H1 (cell line): ENCODE results near the gene CPZ. TPM values are rescaled to one million over a fixed set of nuclear protein-coding genes. Genes with fewer than 3 reads are reported as not detected.

Experiments
- CTCF ChIA-PET: fragments of 300-600 bp; sonication (Branson Sonifier 250); formaldehyde crosslinking; loops from one replicate; lab custom pipeline; 2021; ENCODE audit not compliant: partially characterized antibody; lab: Charles Lee
- POLR2A ChIA-PET: fragments of 300-600 bp; sonication (Branson Sonifier 250); formaldehyde crosslinking; loops from one replicate; lab custom pipeline; 2021; ENCODE audit warnings: inconsistent platforms; ENCODE audit not compliant: partially characterized antibody; lab: Charles Lee
- DNase-seq, 2 experiments: peaks; one replicate each; pipeline versions ENCODE4 v3.0.0 to v3.0.0-alpha.2; 2010 to 2022; ENCODE audit warnings: low spot score in 2 of 2, low read depth in 1 of 2, mixed read lengths in 1 of 2
- FAIRE-seq: peaks from 2 replicates; lab custom pipeline; 2011; peaks lifted over from hg19 to GRCh38; lab: Jason Lieb, UNC
- H2AFZ ChIP-seq: 2 replicates; pipeline ENCODE4 v1.8.1; 2012; ENCODE audit warnings: low read length, inconsistent platforms
- H2AK5ac ChIP-seq: 2 replicates; pipeline ENCODE4 v1.6.1; 2013; ENCODE audit warnings: low read depth, low read length
- H2BK120ac ChIP-seq: replicated peaks from 2 replicates; pipeline ENCODE3; 2013; ENCODE audit warnings: low read depth, low read length, inconsistent platforms
- H2BK12ac ChIP-seq: 2 replicates; pipeline ENCODE4 v1.6.1; 2013; ENCODE audit warnings: low read depth, low read length
- H2BK15ac ChIP-seq: 2 replicates; pipeline ENCODE4 v1.6.1; 2013; ENCODE audit warnings: low read length
- H2BK20ac ChIP-seq: 2 replicates; pipeline ENCODE4 v1.6.1; 2013; ENCODE audit warnings: low read length
- H2BK5ac ChIP-seq: 2 replicates; pipeline ENCODE4 v1.6.1; 2013; ENCODE audit warnings: low read depth, low read length
- H3K14ac ChIP-seq: 2 replicates; pipeline ENCODE4 v1.6.1; 2013; ENCODE audit warnings: inconsistent platforms; ENCODE audit not compliant: insufficient read length
- H3K18ac ChIP-seq: 2 replicates; pipeline ENCODE4 v1.6.1; 2013; ENCODE audit warnings: low read length; ENCODE audit errors: extremely low read depth
- H3K23ac ChIP-seq: 2 replicates; pipeline ENCODE4 v1.6.1; 2013; ENCODE audit warnings: inconsistent platforms; ENCODE audit not compliant: insufficient read length
- H3K23me2 ChIP-seq: 2 replicates; pipeline ENCODE4 v1.6.1; 2013; ENCODE audit warnings: low read depth, low read length
- H3K27ac ChIP-seq: 2 replicates; pipeline ENCODE4 v1.6.1; 2011; ENCODE audit warnings: low read depth, low read length, inconsistent platforms
- H3K27me3 ChIP-seq, 4 experiments: replicated peaks in 1 of 4; 1 replicate in 1 of 4; 2 replicates in 3 of 4; pipeline versions ENCODE4 v1.6.1 to v1.8.1; 2011 to 2013; ENCODE audit warnings: low read length in 3 of 4, mild to moderate bottlenecking in 3 of 4, inconsistent platforms in 2 of 4, mixed read lengths in 2 of 4, moderate library complexity in 1 of 4; ENCODE audit not compliant: control insufficient read depth in 3 of 4, insufficient read depth in 3 of 4; ENCODE audit errors: extremely low read depth in 1 of 4
- H3K36me3 ChIP-seq, 4 experiments: 2 replicates each; pipeline versions ENCODE4 v1.6.1 to v1.8.1; 2011 to 2013; ENCODE audit warnings: mild to moderate bottlenecking in 4 of 4, low read length in 3 of 4, moderate library complexity in 2 of 4, control low read depth in 1 of 4, inconsistent platforms in 1 of 4; ENCODE audit not compliant: insufficient read depth in 4 of 4, control insufficient read depth in 2 of 4
- H3K4ac ChIP-seq: replicated peaks from 2 replicates; pipeline ENCODE3; 2013; ENCODE audit warnings: low read length, low read depth, mixed read lengths, inconsistent platforms; ENCODE audit not compliant: insufficient read length
- H3K4me1 ChIP-seq, 4 experiments: replicated peaks in 1 of 4; 1 replicate in 1 of 4; 2 replicates in 3 of 4; pipeline versions ENCODE4 v1.6.1 to v1.8.1; 2011 to 2013; ENCODE audit warnings: low read length in 3 of 4, inconsistent platforms in 2 of 4, mixed read lengths in 1 of 4; ENCODE audit not compliant: insufficient read depth in 4 of 4, control insufficient read depth in 3 of 4
- H3K4me2 ChIP-seq, 2 experiments: 2 replicates each; pipeline versions ENCODE4 v1.6.1 to v1.8.1; 2011 to 2013; ENCODE audit warnings: low read depth in 2 of 2, low read length in 2 of 2, control low read depth in 1 of 2, inconsistent platforms in 1 of 2, mild to moderate bottlenecking in 1 of 2; ENCODE audit not compliant: insufficient read depth in 1 of 2
- H3K4me3 ChIP-seq, 4 experiments: fragments of 200-600, 300-600 bp in 1 of 4; sonication (generic), shearing (Covaris generic), sonication (Bioruptor Twin) in 1 of 4; 2 replicates each; pipeline versions ENCODE4 v1.5.1 to v1.8.1; 2011 to 2016; ENCODE audit warnings: low read length in 4 of 4, low read depth in 3 of 4, control low read depth in 2 of 4, inconsistent platforms in 2 of 4, mild to moderate bottlenecking in 2 of 4, mixed read lengths in 1 of 4, moderate library complexity in 1 of 4; ENCODE audit not compliant: insufficient read depth in 2 of 4; ENCODE audit errors: extremely low read depth in 1 of 4
- H3K56ac ChIP-seq: replicated peaks from 2 replicates; pipeline ENCODE3; 2013; ENCODE audit warnings: low read depth, mild to moderate bottlenecking, mixed read lengths, low read length, inconsistent platforms; ENCODE audit not compliant: insufficient read length
- H3K79me1 ChIP-seq: 2 replicates; pipeline ENCODE4 v1.6.1; 2013; ENCODE audit warnings: low read depth, low read length, control low read depth
- H3K79me2 ChIP-seq, 2 experiments: 2 replicates each; pipeline versions ENCODE4 v1.6.1 to v1.8.1; 2012 to 2013; ENCODE audit warnings: low read length in 2 of 2, mild to moderate bottlenecking in 2 of 2, inconsistent platforms in 1 of 2; ENCODE audit not compliant: insufficient read depth in 2 of 2, control insufficient read depth in 1 of 2
- H3K9ac ChIP-seq, 4 experiments: replicated peaks in 1 of 4; 1 replicate in 1 of 4; 2 replicates in 3 of 4; pipeline versions ENCODE4 v1.6.1 to v1.8.1; 2011 to 2013; ENCODE audit warnings: low read depth in 3 of 4, low read length in 3 of 4, control low read depth in 2 of 4, mild to moderate bottlenecking in 2 of 4, moderate library complexity in 2 of 4, inconsistent platforms in 1 of 4; ENCODE audit errors: extremely low read depth in 1 of 4
- H3K9me3 ChIP-seq, 2 experiments: 2 replicates each; pipeline versions ENCODE4 v1.6.1 to v1.8.1; 2012 to 2013; ENCODE audit warnings: mild to moderate bottlenecking in 2 of 2, moderate library complexity in 2 of 2, control low read depth in 1 of 2, inconsistent platforms in 1 of 2, low read depth in 1 of 2, low read length in 1 of 2, mixed read lengths in 1 of 2; ENCODE audit not compliant: insufficient read depth in 2 of 2
- H4K20me1 ChIP-seq, 2 experiments: replicated peaks in 1 of 2; 2 replicates each; pipeline versions ENCODE3 to v1.8.1; 2011 to 2013; ENCODE audit warnings: inconsistent platforms in 2 of 2, low read length in 2 of 2, mild to moderate bottlenecking in 1 of 2; ENCODE audit not compliant: insufficient read depth in 2 of 2, control insufficient read depth in 1 of 2
- H4K5ac ChIP-seq: 2 replicates; pipeline ENCODE4 v1.6.1; 2013; ENCODE audit warnings: low read length, low read depth, mixed read lengths, inconsistent platforms; ENCODE audit not compliant: insufficient read length
- H4K8ac ChIP-seq: 2 replicates; pipeline ENCODE4 v1.8.0; 2013; ENCODE audit warnings: mild to moderate bottlenecking, moderate library complexity, low read length, inconsistent platforms; ENCODE audit not compliant: insufficient read depth; ENCODE audit errors: extremely low read depth
- H4K91ac ChIP-seq: replicated peaks from 2 replicates; pipeline ENCODE3; 2013; ENCODE audit warnings: low read length, mixed read lengths, inconsistent platforms; ENCODE audit not compliant: insufficient read length
- CBX5 ChIP-seq: fragments of 300-800, 300-1000 bp; sonication (generic); IDR thresholded peaks from 2 replicates; pipeline ENCODE4 v1.7.1; 2016; ENCODE audit warnings: antibody characterized with exemption, low read length, low read depth
- CBX8 ChIP-seq: fragments of 300-800, 300-1000 bp; sonication (generic); IDR thresholded peaks from 2 replicates; pipeline ENCODE4 v1.7.1; 2016; ENCODE audit warnings: low read depth, low read length, borderline replicate concordance
- EGR1 ChIP-seq: IDR thresholded peaks from 2 replicates; pipeline ENCODE4 v1.6.1; 2011; ENCODE audit warnings: low read depth, low read length, borderline replicate concordance
- FOSL1 ChIP-seq: IDR thresholded peaks from 2 replicates; pipeline ENCODE4 v1.6.1; 2011; ENCODE audit warnings: mild to moderate bottlenecking, low read depth, low read length, moderate library complexity; ENCODE audit not compliant: insufficient read depth
- KDM4A ChIP-seq: IDR thresholded peaks from one replicate; pipeline ENCODE4 v1.7.1; 2012; ENCODE audit warnings: low read depth, mild to moderate bottlenecking, moderate library complexity, low read length, inconsistent platforms; ENCODE audit not compliant: severe bottlenecking
- KDM5A ChIP-seq: fragments of 200-600 bp; IDR thresholded peaks from 2 replicates; pipeline ENCODE4 v1.7.1; 2012; ENCODE audit warnings: mild to moderate bottlenecking, low read length, inconsistent platforms, mixed read lengths
- MAX ChIP-seq: IDR thresholded peaks from 2 replicates; pipeline ENCODE4 v1.6.1; 2012; ENCODE audit warnings: inconsistent platforms
- POLR2AphosphoS5 ChIP-seq: IDR thresholded peaks from 2 replicates; pipeline ENCODE4 v1.6.1; 2011; ENCODE audit warnings: low read depth, low read length
- POU5F1 ChIP-seq: IDR thresholded peaks from 2 replicates; pipeline ENCODE4 v1.6.1; 2011; ENCODE audit warnings: low read depth, mild to moderate bottlenecking, low read length, moderate library complexity
- RBBP5 ChIP-seq: IDR thresholded peaks from 2 replicates; pipeline ENCODE4 v1.7.1; 2012; ENCODE audit warnings: low read depth, mild to moderate bottlenecking, inconsistent platforms, low read length, moderate library complexity, borderline replicate concordance
- TBP ChIP-seq: IDR thresholded peaks from 2 replicates; pipeline ENCODE4 v1.6.1; 2011; ENCODE audit warnings: low read depth, low read length, improper control_type of control experiment
- WGBS, 2 experiments: shearing (Covaris generic) in 1 of 2; methylation state at CpG; one replicate each; pipeline versions ENCODE4 v1.1.6 to v1.1.7; 2013 to 2015; ENCODE audit warnings: low lambda C conversion rate in 2 of 2, mixed read lengths in 2 of 2, inconsistent platforms in 1 of 2, low coverage in 1 of 2, missing lambda C conversion rate in 1 of 2; ENCODE audit not compliant: insufficient replicate concordance in 2 of 2, insufficient coverage in 1 of 2, insufficient read length in 1 of 2; ENCODE audit errors: extremely low coverage in 1 of 2, missing lambda C conversion rate in 1 of 2; 5-methylcytosine and 5-hydroxymethylcytosine counted together
- polyA plus RNA-seq, 7 experiments: library from polyadenylated mRNA; depleted of rRNA in 3 of 7; stranded (reverse) in 5 of 7; unstranded in 2 of 7; fragments of >200 nt in 5 of 7; fragments of 200-250 nt in 2 of 7; gene quantifications; 1 replicate in 5 of 7; 2 replicates in 1 of 7; 4 replicates in 1 of 7; pipeline versions ENCODE4 v1.2.1 to v1.2.3, GENCODE V29; 2011 to 2013; ENCODE audit warnings: missing spikeins in 2 of 7, mixed read lengths in 2 of 7
- total RNA-seq: library from RNA; stranded (reverse); fragmentation: NEBNext Ultra II Directional; extraction: Animal tissue kit (Norgen Biotek cat#: 25700); gene quantifications from 2 replicates; pipeline ENCODE4 v1.2.1, GENCODE V29; 2021

CPZ gene
- total and polyA plus RNA-seq, 2 of the 8 experiments (the other 6 are each of a cell fraction or from before 2014, with no cell fraction given) = 28.8 to 40.7 TPM

- Histone ChIP-seq H2BK120ac (no peak overlapping the region), H3K79me1 (no peaks in the 10 kb centered on the region), H4K5ac (no peak overlapping the region), H3K27ac (no peak overlapping the region), H3K23ac (no peak overlapping the region), H3K4ac (no peak overlapping the region), H2AFZ (peak overlapping the region; percentile 66; the same call in 1 of the 2 replicates), H3K9me3 (no peaks in the 10 kb centered on the region), H3K14ac (no peak overlapping the region), H2BK12ac (peak overlapping the region; percentile 75), H2BK20ac (peak overlapping the region; percentile 37; the same call in 1 of the 2 replicates), H4K20me1 (no peaks in the 10 kb centered on the region), H4K8ac (0 out of 2 replicates have a peak overlapping the region, but pooled peaks have one; percentile 60), H2AK5ac (no peak overlapping the region), H4K91ac (peak overlapping the region; percentile 69), H3K27me3 (no peaks in the 10 kb centered on the region; a peak in 1 of 7 replicates), H3K36me3 (no peaks in the 10 kb centered on the region), H2BK5ac (peak overlapping the region; percentile 60; the same call in 1 of the 2 replicates), H3K9ac (no peak overlapping the region), H3K56ac (no peak overlapping the region), H3K18ac (no peak overlapping the region; the same call in 1 of the 2 replicates), H3K4me3 (no peak overlapping the region), H3K79me2 (no peaks in the 10 kb centered on the region), H3K23me2 (no peaks in the 10 kb centered on the region), H2BK15ac (peak overlapping the region; percentile 3; the same call in 1 of the 2 replicates), H3K4me1 (peaks cover 0 to 15% (median 3%) of the 10 kb centered on the region in 4 experiments; a peak in 5 of 7 replicates), H3K4me2 (no peak overlapping the region)
- CTCF ChIA-PET = interaction anchor here (0.6 to 14.7 kb wide), 41 partner anchors 9 to 451 kb away, joined by 3 to 237 read pairs (median 5); partner anchors contain the start of genes CPZ, GPR78 and HTRA3
- FAIRE-seq (peak; percentile 94), DNase-seq (peak; percentile 34 to 69)
- WGBS, 2 experiments = 69% methylated on average over 15 of the region's 16 CpGs; no CpG with 5 or more reads in 1 of the 2 experiments
- POLR2A ChIA-PET = interaction anchor here (0.7 to 2.3 kb wide), 6 partner anchors 13 to 106 kb away, joined by 3 to 5 read pairs (median 3); partner anchors contain the start of genes ACOX3 and TRMT44
- no peak for TF ChIP-seq POLR2AphosphoS5
- TF ChIP-seq MAX = no peak
- no peak for TF ChIP-seq EGR1
- no peak for TF ChIP-seq POU5F1
- no peak for TF ChIP-seq KDM4A
- no peak for TF ChIP-seq CBX8
- no peak for TF ChIP-seq RBBP5
- TF ChIP-seq TBP = no peak
- TF ChIP-seq FOSL1 = no peak
- TF ChIP-seq CBX5 = no peak
- no peak for TF ChIP-seq KDM5A
Observed at GRCh38 chr4:8547108-8547911, 45.3 kb upstream of the CPZ start.
